Measurements from ENCODE around the gene RTN4RL1. TPM values are rescaled to one million over a fixed set of nuclear protein-coding genes. Genes with fewer than 3 reads are reported as not detected.

RTN4RL1 gene
- total RNA-seq, 1 experiment from 2014 or later, result 0.22 TPM

- H3K9ac ChIP-seq (ENCODE audit: extremely low read depth, insufficient read length, low read length), result no peak overlapping the region
- H4K5ac ChIP-seq (ENCODE audit: insufficient read length, low read depth, low read length), result no peak overlapping the region
- Mint-ChIP-seq H3K27me3 (ENCODE audit: low read depth) (peaks cover 94% of the 10 kb centered on the region), H3K4me3 (no peak overlapping the region), H3K27ac (no peak overlapping the region), H3K36me3 (ENCODE audit: insufficient read depth in 1 of 3, low read depth in 3 of 3) (no peaks in the 10 kb centered on the region), H3K9me3 (no peaks in the 10 kb centered on the region), H3K4me1 (peaks cover 3 to 11% of the 10 kb centered on the region in 2 experiments; a peak in 3 of 4 replicates)
- H2BK20ac ChIP-seq (ENCODE audit: low read depth, low read length, poor library complexity, severe bottlenecking), result no peak overlapping the region
- no peaks in the 10 kb centered on the region for H3K79me2 ChIP-seq (ENCODE audit: insufficient read depth, low read length)
- no peak overlapping the region for H2AFZ ChIP-seq (ENCODE audit: low read length)
- H3K14ac ChIP-seq (ENCODE audit: insufficient read depth, low read length), result no peak overlapping the region
- no peak overlapping the region for H2BK120ac ChIP-seq (ENCODE audit: low read depth, low read length, poor library complexity, severe bottlenecking)
- H2AK5ac ChIP-seq (ENCODE audit: insufficient read length, low read length), result no peak overlapping the region
- no peak overlapping the region for H3K18ac ChIP-seq (ENCODE audit: insufficient read length, low read depth, low read length)
- no peak overlapping the region for H3K27ac ChIP-seq (ENCODE audit: insufficient read length, low read depth, low read length)
- no peak overlapping the region for H2BK5ac ChIP-seq (ENCODE audit: insufficient read length, low read length)
- no peak overlapping the region for H3K4me2 ChIP-seq (ENCODE audit: insufficient read depth, insufficient read length, low read length)
- H3K23ac ChIP-seq (ENCODE audit: insufficient read length, low read depth, low read length), result no peak overlapping the region
- H2BK12ac ChIP-seq (ENCODE audit: insufficient read length, low read depth, low read length), result no peak overlapping the region
- no peaks in the 10 kb centered on the region for H4K20me1 ChIP-seq (ENCODE audit: control insufficient read depth, insufficient read depth, insufficient read length)
- H3K56ac ChIP-seq (ENCODE audit: insufficient read length, low read depth, low read length), result no peak overlapping the region
- WGBS (ENCODE audit: extremely low coverage, insufficient read length, low lambda C conversion rate), result no CpG with 5 or more reads among the region's 8 CpGs
- no peak overlapping the region for H2BK15ac ChIP-seq (ENCODE audit: low read depth, low read length)
- no peak for DNase-seq
- no peaks in the 10 kb centered on the region for H3K4me1 ChIP-seq (ENCODE audit: insufficient read depth, low read length)
- H4K91ac ChIP-seq (ENCODE audit: insufficient read length, low read depth, low read length), result no peak overlapping the region
- H4K8ac ChIP-seq (replicated peaks; ENCODE audit: insufficient read length, low read depth, low read length), result no peak overlapping the region
- no peaks in the 10 kb centered on the region for H3K9me3 ChIP-seq (ENCODE audit: control insufficient read depth, low read depth, low read length)
- H3K79me1 ChIP-seq (ENCODE audit: insufficient read depth, low read depth, low read length, poor library complexity, severe bottlenecking), result no peaks in the 10 kb centered on the region
- TF ChIP-seq, protein P1, sequence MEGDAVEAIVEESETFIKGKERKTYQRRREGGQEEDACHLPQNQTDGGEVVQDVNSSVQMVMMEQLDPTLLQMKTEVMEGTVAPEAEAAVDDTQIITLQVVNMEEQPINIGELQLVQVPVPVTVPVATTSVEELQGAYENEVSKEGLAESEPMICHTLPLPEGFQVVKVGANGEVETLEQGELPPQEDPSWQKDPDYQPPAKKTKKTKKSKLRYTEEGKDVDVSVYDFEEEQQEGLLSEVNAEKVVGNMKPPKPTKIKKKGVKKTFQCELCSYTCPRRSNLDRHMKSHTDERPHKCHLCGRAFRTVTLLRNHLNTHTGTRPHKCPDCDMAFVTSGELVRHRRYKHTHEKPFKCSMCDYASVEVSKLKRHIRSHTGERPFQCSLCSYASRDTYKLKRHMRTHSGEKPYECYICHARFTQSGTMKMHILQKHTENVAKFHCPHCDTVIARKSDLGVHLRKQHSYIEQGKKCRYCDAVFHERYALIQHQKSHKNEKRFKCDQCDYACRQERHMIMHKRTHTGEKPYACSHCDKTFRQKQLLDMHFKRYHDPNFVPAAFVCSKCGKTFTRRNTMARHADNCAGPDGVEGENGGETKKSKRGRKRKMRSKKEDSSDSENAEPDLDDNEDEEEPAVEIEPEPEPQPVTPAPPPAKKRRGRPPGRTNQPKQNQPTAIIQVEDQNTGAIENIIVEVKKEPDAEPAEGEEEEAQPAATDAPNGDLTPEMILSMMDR (conservative IDR thresholded peaks at IDR 0.05), result no peak
- H3K23me2 ChIP-seq (ENCODE audit: insufficient read length, low read depth, low read length, poor library complexity, severe bottlenecking), result peaks cover 20% of the 10 kb centered on the region
- peaks cover 36% of the 10 kb centered on the region; the same call in 1 of the 2 replicates for H3K27me3 ChIP-seq (ENCODE audit: insufficient read depth, low read length)
- H3T11ph ChIP-seq (ENCODE audit: low read length), result no peak overlapping the region
- no peak overlapping the region for H3K4ac ChIP-seq (ENCODE audit: low read depth, low read length)
Observed at GRCh38 chr17:2020721-2021120, 4.4 kb downstream of the RTN4RL1 start.

Data from H9 (cell line).